PC-9 (cell line): ENCODE data around the gene DHPS. TPM values are rescaled to one million over a fixed set of nuclear protein-coding genes. Genes with fewer than 3 reads are reported as not detected.
A peak's percentile ranks its signal among the peaks of the same experiment; 100 is the strongest.

Experiments
- BruUV-seq: library from RNA; stranded (reverse); fragments of 400-500 nt; replicated peaks from 2 replicates; lab custom pipeline; 2021; lab: Mats Ljungman, UMichigan
- CTCF ChIA-PET: fragments of 300-600 bp; sonication (Branson Sonifier 250); formaldehyde crosslinking; loops from one replicate; lab custom pipeline; 2022; ENCODE audit warnings: antibody characterized with exemption; lab: Charles Lee
- POLR2A ChIA-PET: fragments of 300-600 bp; sonication (Branson Sonifier 250); formaldehyde crosslinking; loops from one replicate; lab custom pipeline; 2022; ENCODE audit warnings: antibody characterized with exemption; ENCODE audit not compliant: unreplicated experiment; lab: Charles Lee
- DNase-seq, 2 experiments: peaks; one replicate each; pipeline versions ENCODE4 v3.0.0 to v3.0.0-alpha.2; 2015 to 2022; ENCODE audit warnings: mixed read lengths in 1 of 2
- H2AFZ ChIP-seq: fragments of 200-600 bp; sonication (generic); 2 replicates; pipeline ENCODE4 v1.8.1; 2017; ENCODE audit warnings: antibody characterized with exemption
- H3F3A ChIP-seq: fragments of 200-600 bp; sonication (generic); 2 replicates; pipeline ENCODE4 v1.8.1; 2017; ENCODE audit warnings: antibody characterized with exemption, mild to moderate bottlenecking, low read depth; ENCODE audit not compliant: insufficient read depth
- H3K27ac ChIP-seq: fragments of 200-600 bp; sonication (generic); 2 replicates; pipeline ENCODE4 v1.6.1; 2016; ENCODE audit warnings: mixed run types
- H3K27me3 ChIP-seq: fragments of 200-600 bp; sonication (generic); 2 replicates; pipeline ENCODE4 v1.6.1; 2016; ENCODE audit warnings: low read depth, mixed run types; ENCODE audit not compliant: insufficient read depth
- H3K36me3 ChIP-seq: fragments of 200-600 bp; sonication (generic); 2 replicates; pipeline ENCODE4 v1.6.1; 2016; ENCODE audit warnings: low read depth, mixed run types
- H3K4me1 ChIP-seq: fragments of 200-600 bp; sonication (generic); replicated peaks from 2 replicates; pipeline ENCODE4 v1.6.1; 2016; ENCODE audit warnings: mixed run types; ENCODE audit not compliant: insufficient read depth
- H3K4me2 ChIP-seq: fragments of 200-600 bp; sonication (generic); 2 replicates; pipeline ENCODE4 v1.6.1; 2017; ENCODE audit warnings: mixed run types
- H3K4me3 ChIP-seq: fragments of 200-600 bp; sonication (generic); 2 replicates; pipeline ENCODE4 v1.6.1; 2016; ENCODE audit warnings: mixed run types
- H3K79me2 ChIP-seq: fragments of 200-600 bp; sonication (generic); 2 replicates; pipeline ENCODE4 v1.6.1; 2017; ENCODE audit warnings: low read depth, mixed run types
- H3K9me2 ChIP-seq: fragments of 200-600 bp; sonication (generic); 2 replicates; pipeline ENCODE4 v1.8.1; 2017; ENCODE audit warnings: mild to moderate bottlenecking; ENCODE audit not compliant: insufficient read depth
- H3K9me3 ChIP-seq: fragments of 200-600 bp; sonication (generic); 2 replicates; pipeline ENCODE4 v1.8.1; 2016; ENCODE audit warnings: low read depth; ENCODE audit not compliant: insufficient read depth
- H4K20me1 ChIP-seq: fragments of 200-600 bp; sonication (generic); 2 replicates; pipeline ENCODE4 v1.8.1; 2017; ENCODE audit not compliant: insufficient read depth
- CTCF ChIP-seq: fragments of 200-600 bp; sonication (generic); conservative IDR thresholded peaks from 2 replicates; pipeline ENCODE4 v1.6.1; 2017; ENCODE audit warnings: mixed run types, antibody characterized with exemption, mild to moderate bottlenecking, moderate library complexity
- EZH2 ChIP-seq: fragments of 200-600 bp; sonication (generic); IDR thresholded peaks from 2 replicates; pipeline ENCODE4 v1.8.0; 2017; ENCODE audit warnings: antibody characterized with exemption, low read depth
- intact Hi-C: fragments of 100-400 bp; cut with micrococcal nuclease; formaldehyde crosslinking; loops from one replicate; pipeline ENCODE4 v1.10.0; 2022; ENCODE audit not compliant: unreplicated experiment
- total RNA-seq: library from RNA; stranded (reverse); gene quantifications from 2 replicates; pipeline ENCODE4 v1.2.3, GENCODE V29; 2021

DHPS gene
- total RNA-seq, 1 experiment from 2014 or later: 106 TPM

- ChIA-PET POLR2A (no interaction called here), CTCF (no interaction called here)
- H3K79me2 ChIP-seq: peaks cover 39% of the 10 kb centered on the region
- no TSS peak for BruUV-seq
- H3K4me2 ChIP-seq: peak overlapping the region; percentile 81
- no peak overlapping the region for H2AFZ ChIP-seq
- no peak for DNase-seq
- peaks cover 29% of the 10 kb centered on the region for H3K4me1 ChIP-seq
- no peaks in the 10 kb centered on the region for H4K20me1 ChIP-seq
- no peaks in the 10 kb centered on the region for H3K9me3 ChIP-seq
- H3F3A ChIP-seq: peaks cover 32% of the 10 kb centered on the region
- no peaks in the 10 kb centered on the region for H3K27me3 ChIP-seq
- TF ChIP-seq EZH2 (no peak), CTCF (no peak)
- intact Hi-C loops: loop anchor here (2.0 to 10.0 kb wide), 3 partner anchors 613 to 746 kb away; partner anchors contain the start of genes ZNF763 and ZNF878
- H3K9me2 ChIP-seq: no peaks in the 10 kb centered on the region
- H3K4me3 ChIP-seq: peak overlapping the region; percentile 98; the same call in 1 of the 2 replicates
- no peak overlapping the region for H3K27ac ChIP-seq
- 0 out of 2 replicates have a peak, but pooled peaks cover 4% of the 10 kb centered on the region for H3K36me3 ChIP-seq
These were observed 13.9 kb downstream of the DHPS start for GRCh38 chr19:12667731-12668302.

- Histone ChIP-seq H4K20me1 (no peaks in the 10 kb centered on the region), H2AFZ (peak within 1 kb of the TSS; percentile 98), H3K4me2 (peak within 1 kb of the TSS; percentile 81), H3K9me3 (no peaks in the 10 kb centered on the region), H3K4me3 (peak within 1 kb of the TSS; percentile 98), H3K79me2 (peaks cover 39% of the 10 kb centered on the region), H3K27me3 (no peaks in the 10 kb centered on the region), H3F3A (peaks cover 21% of the 10 kb centered on the region; the same call in 1 of the 2 replicates), H3K27ac (no peak within 1 kb of the TSS), H3K36me3 (0 out of 2 replicates have a peak, but pooled peaks cover 4% of the 10 kb centered on the region), H3K4me1 (peaks cover 29% of the 10 kb centered on the region), H3K9me2 (no peaks in the 10 kb centered on the region)
- CTCF ChIA-PET: interaction anchor here (0.6 kb wide), 2 partner anchors 508 to 677 kb away, joined by 3 to 4 read pairs; no protein-coding TSS in a partner anchor
- POLR2A ChIA-PET: interaction anchor here (0.6 to 0.7 kb wide), 2 partner anchors 14 to 163 kb away, joined by 3 read pairs; no protein-coding TSS in a partner anchor
- TF ChIP-seq EZH2 (no peak), CTCF (no peak)
- no TSS peak for BruUV-seq
- DNase-seq: peak; percentile 65 to 72
- intact Hi-C loops: loop anchor here (5.0 to 10.0 kb wide), 2 partner anchors 612 to 744 kb away; partner anchors contain the start of gene ZNF878
These were observed 15.2 kb downstream of the DHPS start, which contains the start of the genes MAN2B1 and WDR83 for GRCh38 chr19:12666265-12667048. TSS of gene MAN2B1 (minus strand) at chr19:12666742. CDS start at chr19:12666701, 41 bp downstream. TSS of gene WDR83 (plus strand) at chr19:12666807. CDS start at chr19:12669791, 2,984 bp downstream.

- POLR2A ChIA-PET: interaction anchor here (0.6 kb wide), 1 partner anchor 163 kb away, joined by 3 read pairs; no protein-coding TSS in a partner anchor
These were observed 15.9 kb downstream of the DHPS start for GRCh38 chr19:12665671-12666264.

More at GRCh38 chr19:12665671-12666264, 15.9 kb downstream of the DHPS start:
- peaks cover 26% of the 10 kb centered on the region for H3K4me1 ChIP-seq
- H2AFZ ChIP-seq: peak overlapping the region; percentile 98
- H3F3A ChIP-seq: peaks cover 19% of the 10 kb centered on the region; the same call in 1 of the 2 replicates
- intact Hi-C loops: loop anchor here (5.0 to 10.0 kb wide), 2 partner anchors 611 to 743 kb away; partner anchors contain the start of gene ZNF878
- CTCF ChIA-PET: interaction anchor here (0.6 kb wide), 2 partner anchors 507 to 677 kb away, joined by 3 to 4 read pairs; no protein-coding TSS in a partner anchor
- 0 out of 2 replicates have a peak, but pooled peaks cover 4% of the 10 kb centered on the region for H3K36me3 ChIP-seq
- peak overlapping the region; percentile 81 for H3K4me2 ChIP-seq
- no peak for DNase-seq
- H4K20me1 ChIP-seq: no peaks in the 10 kb centered on the region
- H3K9me2 ChIP-seq: no peaks in the 10 kb centered on the region
- BruUV-seq: no TSS peak
- no peak overlapping the region for H3K27ac ChIP-seq
- H3K27me3 ChIP-seq: no peaks in the 10 kb centered on the region
- H3K79me2 ChIP-seq: peaks cover 36% of the 10 kb centered on the region
- TF ChIP-seq EZH2 (no peak), CTCF (no peak)
- peak overlapping the region; percentile 98 for H3K4me3 ChIP-seq
- H3K9me3 ChIP-seq: no peaks in the 10 kb centered on the region
